ENCODE data around the gene WWC2. TPM values are rescaled to one million over a fixed set of nuclear protein-coding genes. Genes with fewer than 3 reads are reported as not detected.
A peak's percentile ranks its signal among the peaks of the same experiment; 100 is the strongest.

WWC2 gene
- total RNA-seq, 1 donor from 2014 or later = 24.6 TPM

DNA sequence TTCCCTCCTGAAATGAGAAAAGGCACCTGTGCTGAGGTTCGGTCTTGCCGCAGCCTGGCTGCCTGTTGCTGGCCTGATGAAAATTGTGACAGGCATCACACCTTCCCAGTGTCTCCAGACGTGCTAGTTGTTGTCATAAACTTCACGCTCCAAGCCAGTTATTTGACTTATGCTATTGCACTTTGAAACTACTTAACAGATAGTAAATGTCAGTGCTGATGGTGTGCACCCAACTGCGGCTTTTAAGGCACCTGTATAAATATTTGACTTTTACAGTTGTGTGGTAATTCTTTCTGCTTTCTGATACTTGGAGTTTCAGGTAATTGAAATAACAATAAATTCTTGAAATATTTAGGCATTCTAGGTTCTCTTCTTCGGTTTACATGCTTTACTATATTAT lies 1.8 kb downstream of the WWC2 start:
- Mint-ChIP-seq H3K4me3 (peak overlapping the region; percentile 88), H3K27me3 (ENCODE audit: low read depth) (peaks cover 27% of the 10 kb centered on the region), H3K4me1 (peaks cover 28% of the 10 kb centered on the region), H3K36me3 (ENCODE audit: low read depth) (no peaks in the 10 kb centered on the region), H3K9me3 (no peaks in the 10 kb centered on the region), H3K27ac (ENCODE audit: unreplicated experiment) (no peak overlapping the region)
- TF ChIP-seq, protein P1, sequence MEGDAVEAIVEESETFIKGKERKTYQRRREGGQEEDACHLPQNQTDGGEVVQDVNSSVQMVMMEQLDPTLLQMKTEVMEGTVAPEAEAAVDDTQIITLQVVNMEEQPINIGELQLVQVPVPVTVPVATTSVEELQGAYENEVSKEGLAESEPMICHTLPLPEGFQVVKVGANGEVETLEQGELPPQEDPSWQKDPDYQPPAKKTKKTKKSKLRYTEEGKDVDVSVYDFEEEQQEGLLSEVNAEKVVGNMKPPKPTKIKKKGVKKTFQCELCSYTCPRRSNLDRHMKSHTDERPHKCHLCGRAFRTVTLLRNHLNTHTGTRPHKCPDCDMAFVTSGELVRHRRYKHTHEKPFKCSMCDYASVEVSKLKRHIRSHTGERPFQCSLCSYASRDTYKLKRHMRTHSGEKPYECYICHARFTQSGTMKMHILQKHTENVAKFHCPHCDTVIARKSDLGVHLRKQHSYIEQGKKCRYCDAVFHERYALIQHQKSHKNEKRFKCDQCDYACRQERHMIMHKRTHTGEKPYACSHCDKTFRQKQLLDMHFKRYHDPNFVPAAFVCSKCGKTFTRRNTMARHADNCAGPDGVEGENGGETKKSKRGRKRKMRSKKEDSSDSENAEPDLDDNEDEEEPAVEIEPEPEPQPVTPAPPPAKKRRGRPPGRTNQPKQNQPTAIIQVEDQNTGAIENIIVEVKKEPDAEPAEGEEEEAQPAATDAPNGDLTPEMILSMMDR (conservative IDR thresholded peaks at IDR 0.05) = no peak
- no peak for DNase-seq (ENCODE audit: low read depth, low spot score)

DNA sequence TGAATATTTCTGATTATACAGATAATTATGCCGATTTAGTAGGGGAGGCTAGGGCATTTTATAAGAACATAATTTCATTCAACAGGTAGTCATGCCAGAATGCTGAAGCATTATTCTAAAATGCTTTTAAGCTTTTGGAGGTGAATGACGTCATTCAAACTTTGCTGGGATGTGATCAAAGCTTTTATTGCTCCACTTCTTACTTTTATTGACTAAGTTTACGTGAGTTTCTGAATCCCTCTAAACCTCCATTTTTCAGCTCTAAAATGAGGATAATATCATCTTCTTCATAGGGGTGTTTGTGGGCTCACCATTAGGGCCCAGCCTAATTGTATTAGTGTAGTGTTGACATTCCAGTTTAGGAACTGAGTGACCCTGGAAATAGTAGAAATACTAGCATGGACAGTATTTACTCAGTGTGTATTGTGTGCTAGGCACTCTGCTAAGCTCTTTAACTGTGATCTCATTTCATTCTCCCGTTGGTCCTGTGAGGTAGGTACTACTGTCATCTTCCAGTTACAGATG lies 3.0 kb downstream of the WWC2 start:
- H3K4me1 Mint-ChIP-seq = peaks cover 18% of the 10 kb centered on the region
- H3K27me3 Mint-ChIP-seq (ENCODE audit: low read depth) = peaks cover 17% of the 10 kb centered on the region
- H3K27ac Mint-ChIP-seq (ENCODE audit: unreplicated experiment) = no peak overlapping the region
- TF ChIP-seq, protein P1 (conservative IDR thresholded peaks at IDR 0.05) = no peak
- H3K4me3 Mint-ChIP-seq = peak overlapping the region; percentile 88
- no peak for DNase-seq (ENCODE audit: low read depth, low spot score)
- H3K36me3 Mint-ChIP-seq (ENCODE audit: low read depth) = no peaks in the 10 kb centered on the region
- H3K9me3 Mint-ChIP-seq = no peaks in the 10 kb centered on the region

DNA sequence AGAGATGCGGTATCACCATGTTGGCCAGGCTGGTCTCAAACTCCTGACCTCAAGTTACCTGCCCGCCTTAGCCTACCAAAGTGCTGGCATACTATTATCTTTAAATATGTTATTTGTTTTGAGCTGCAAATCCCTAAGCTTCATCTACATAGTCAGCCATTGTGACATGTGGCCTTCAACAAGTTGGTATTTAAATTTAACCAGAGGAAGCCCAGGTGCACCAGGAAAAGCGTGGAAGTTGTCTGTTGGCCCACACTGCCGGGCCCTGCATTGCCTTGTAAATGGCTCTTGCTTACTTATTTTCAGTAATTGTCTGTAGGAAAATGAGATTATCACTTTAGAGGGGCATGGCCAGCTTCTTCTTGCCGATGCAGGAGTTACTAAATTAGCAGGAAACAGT lies 6.0 kb downstream of the WWC2 start:
- H3K36me3 Mint-ChIP-seq (ENCODE audit: low read depth) = no peaks in the 10 kb centered on the region
- no peaks in the 10 kb centered on the region for H3K9me3 Mint-ChIP-seq
- TF ChIP-seq, protein P1 (conservative IDR thresholded peaks at IDR 0.05) = no peak
- DNase-seq (ENCODE audit: low read depth, low spot score) = no peak
- no peak overlapping the region for H3K27ac Mint-ChIP-seq (ENCODE audit: unreplicated experiment)
- H3K4me1 Mint-ChIP-seq = peaks cover 12% of the 10 kb centered on the region
- H3K4me3 Mint-ChIP-seq = no peak overlapping the region
- H3K27me3 Mint-ChIP-seq (ENCODE audit: low read depth) = peaks cover 7% of the 10 kb centered on the region

DNA sequence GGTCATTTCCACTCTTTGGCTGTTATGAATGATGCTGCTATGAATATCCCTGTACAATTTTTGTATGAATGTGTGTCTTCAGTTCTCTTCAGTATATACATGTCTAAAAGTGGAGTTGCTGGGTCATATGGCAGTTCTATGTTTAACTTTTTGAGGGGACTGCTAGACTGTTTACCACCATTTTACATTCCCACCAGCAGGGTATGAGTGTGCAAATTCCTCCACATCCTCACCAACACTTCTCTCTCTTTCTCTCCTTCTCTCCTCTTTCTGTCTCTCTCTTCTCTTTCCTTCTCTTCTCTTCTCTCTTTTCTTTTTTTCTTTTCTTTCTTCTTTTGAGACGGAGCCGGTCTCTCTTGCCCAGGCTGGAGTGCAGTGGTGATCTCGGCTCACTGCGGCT lies 7.8 kb downstream of the WWC2 start:
- H3K27ac Mint-ChIP-seq (ENCODE audit: unreplicated experiment) = no peak overlapping the region
- H3K27me3 Mint-ChIP-seq (ENCODE audit: low read depth) = no peaks in the 10 kb centered on the region
- H3K4me1 Mint-ChIP-seq = peaks cover 3% of the 10 kb centered on the region
- no peak for DNase-seq (ENCODE audit: low read depth, low spot score)
- H3K4me3 Mint-ChIP-seq = peak overlapping the region; percentile 17
- H3K36me3 Mint-ChIP-seq (ENCODE audit: low read depth) = no peaks in the 10 kb centered on the region
- no peaks in the 10 kb centered on the region for H3K9me3 Mint-ChIP-seq
- TF ChIP-seq, protein P1 (conservative IDR thresholded peaks at IDR 0.05) = peak; percentile 34

DNA sequence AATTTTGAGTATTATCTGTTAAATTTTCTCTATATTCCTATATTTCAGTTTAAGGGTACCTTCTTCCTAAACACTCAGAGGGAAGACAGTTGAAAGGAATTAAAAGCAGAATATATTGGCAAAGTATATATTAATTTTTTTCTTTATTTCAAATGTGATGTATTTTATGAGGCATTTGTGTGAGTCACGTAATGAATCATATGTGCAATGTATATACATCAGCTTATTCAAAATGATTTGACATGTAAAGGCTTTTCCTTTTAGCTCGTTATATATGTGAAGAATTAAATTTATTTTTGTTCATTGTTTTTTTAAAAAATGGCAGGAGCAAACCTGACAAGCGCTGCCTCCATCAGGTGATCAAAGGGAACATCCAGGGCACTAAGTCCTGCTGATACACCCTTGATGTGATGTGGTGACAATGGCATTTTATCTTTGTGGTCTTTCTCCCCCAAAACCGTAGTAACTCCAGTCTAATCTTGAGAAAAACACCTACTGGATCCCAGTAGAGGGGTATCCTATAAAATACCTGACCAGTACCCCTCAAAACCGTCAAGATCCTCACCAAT lies 8.9 kb downstream of the WWC2 start:
- TF ChIP-seq, protein P1 (conservative IDR thresholded peaks at IDR 0.05) = no peak
- Mint-ChIP-seq H3K4me3 (no peak overlapping the region), H3K27ac (ENCODE audit: unreplicated experiment) (no peak overlapping the region), H3K27me3 (ENCODE audit: low read depth) (no peaks in the 10 kb centered on the region), H3K36me3 (ENCODE audit: low read depth) (no peaks in the 10 kb centered on the region), H3K9me3 (no peaks in the 10 kb centered on the region), H3K4me1 (no peaks in the 10 kb centered on the region)
- DNase-seq (ENCODE audit: low read depth, low spot score) = no peak

All from neural crest cell (in vitro differentiated cells).